HL-60 (cell line): ENCODE measurements around the gene P4HA1.

ENCODE experiments used
- CTCF ChIP-seq: IDR thresholded peaks from one replicate; pipeline ENCODE4 v1.5.1; 2011; ENCODE audit warnings: low read length, control low read depth, inconsistent platforms; ENCODE audit not compliant: insufficient read depth
- POLR2AphosphoS5 ChIP-seq: IDR thresholded peaks from 2 replicates; pipeline ENCODE4 v1.6.1; 2012; ENCODE audit warnings: low read depth

GRCh38 chr10:73099141-73099540 lies 2.5 kb upstream of the P4HA1 start:
- TF ChIP-seq CTCF (no peak), POLR2AphosphoS5 (no peak)
